Measurements from ENCODE around the gene KDM2B. TPM values are rescaled to one million over a fixed set of nuclear protein-coding genes. Genes with fewer than 3 reads are reported as not detected.

Gene KDM2B
- total RNA-seq, 1 experiment from 2014 or later = 24.7 TPM

- TF ChIP-seq CTCF (IDR thresholded peaks at IDR 0.05; ENCODE audit: unreplicated experiment) = no peak
- Mint-ChIP-seq H3K36me3 (ENCODE audit: insufficient read depth, unreplicated experiment) (no peaks in the 10 kb centered on the region), H3K9me3 (ENCODE audit: low read depth, unreplicated experiment) (no peaks in the 10 kb centered on the region), H3K27me3 (ENCODE audit: unreplicated experiment) (peaks cover 13% of the 10 kb centered on the region), H3K27ac (ENCODE audit: unreplicated experiment) (no peak overlapping the region), H3K4me1 (ENCODE audit: low read depth, unreplicated experiment) (no peaks in the 10 kb centered on the region), H3K4me3 (ENCODE audit: low read depth, unreplicated experiment) (no peak overlapping the region)
- intact Hi-C loops (cut with micrococcal nuclease; ENCODE audit: unreplicated experiment) = no loop called here
- no TSS peak for BruUV-seq (replicated peaks)
- CTCF ChIA-PET = no interaction called here
- no peak for DNase-seq
Measured at GRCh38 chr12:121549075-121549474, 31.7 kb downstream of the KDM2B start.

- H3K27me3 Mint-ChIP-seq (ENCODE audit: unreplicated experiment) = peaks cover 13% of the 10 kb centered on the region
- H3K27ac Mint-ChIP-seq (ENCODE audit: unreplicated experiment) = no peak overlapping the region
- no peak overlapping the region for H3K4me3 Mint-ChIP-seq (ENCODE audit: low read depth, unreplicated experiment)
- CTCF ChIA-PET = interaction anchor here (0.8 kb wide), 1 partner anchor 8 kb away, joined by 3 read pairs; no protein-coding TSS in a partner anchor
- intact Hi-C loops (cut with micrococcal nuclease; ENCODE audit: unreplicated experiment) = no loop called here
- H3K4me1 Mint-ChIP-seq (ENCODE audit: low read depth, unreplicated experiment) = no peaks in the 10 kb centered on the region
- DNase-seq = no peak
- BruUV-seq (replicated peaks) = no TSS peak
- TF ChIP-seq CTCF (IDR thresholded peaks at IDR 0.05; ENCODE audit: unreplicated experiment) = no peak
- H3K36me3 Mint-ChIP-seq (ENCODE audit: insufficient read depth, unreplicated experiment) = no peaks in the 10 kb centered on the region
- no peaks in the 10 kb centered on the region for H3K9me3 Mint-ChIP-seq (ENCODE audit: low read depth, unreplicated experiment)
Measured at GRCh38 chr12:121545480-121545879, 35.3 kb downstream of the KDM2B start.

- H3K36me3 Mint-ChIP-seq (ENCODE audit: insufficient read depth, unreplicated experiment) = peaks cover 3% of the 10 kb centered on the region
- DNase-seq = no peak
- no peak for TF ChIP-seq CTCF (IDR thresholded peaks at IDR 0.05; ENCODE audit: unreplicated experiment)
- CTCF ChIA-PET = no interaction called here
- intact Hi-C loops (cut with micrococcal nuclease; ENCODE audit: unreplicated experiment) = no loop called here
- no TSS peak for BruUV-seq (replicated peaks)
- no peak overlapping the region for H3K27ac Mint-ChIP-seq (ENCODE audit: unreplicated experiment)
- peaks cover 7% of the 10 kb centered on the region for H3K27me3 Mint-ChIP-seq (ENCODE audit: unreplicated experiment)
- no peaks in the 10 kb centered on the region for H3K9me3 Mint-ChIP-seq (ENCODE audit: low read depth, unreplicated experiment)
- H3K4me3 Mint-ChIP-seq (ENCODE audit: low read depth, unreplicated experiment) = no peak overlapping the region
- peaks cover 5% of the 10 kb centered on the region for H3K4me1 Mint-ChIP-seq (ENCODE audit: low read depth, unreplicated experiment)
Measured at GRCh38 chr12:121543786-121544185, 37.0 kb downstream of the KDM2B start.

GRCh38 chr12:121539908-121540307 lies 40.9 kb downstream of the KDM2B start:
- BruUV-seq (replicated peaks) = no TSS peak
- H3K9me3 Mint-ChIP-seq (ENCODE audit: low read depth, unreplicated experiment) = no peaks in the 10 kb centered on the region
- intact Hi-C loops (cut with micrococcal nuclease; ENCODE audit: unreplicated experiment) = no loop called here
- H3K27ac Mint-ChIP-seq (ENCODE audit: unreplicated experiment) = no peak overlapping the region
- H3K4me1 Mint-ChIP-seq (ENCODE audit: low read depth, unreplicated experiment) = peaks cover 21% of the 10 kb centered on the region
- no peaks in the 10 kb centered on the region for H3K27me3 Mint-ChIP-seq (ENCODE audit: unreplicated experiment)
- CTCF ChIA-PET = no interaction called here
- no peak overlapping the region for H3K4me3 Mint-ChIP-seq (ENCODE audit: low read depth, unreplicated experiment)
- H3K36me3 Mint-ChIP-seq (ENCODE audit: insufficient read depth, unreplicated experiment) = peaks cover 28% of the 10 kb centered on the region
- no peak for DNase-seq
- no peak for TF ChIP-seq CTCF (IDR thresholded peaks at IDR 0.05; ENCODE audit: unreplicated experiment)
